Measurements from ENCODE around the gene NELFCD.
"Not testable (repeated sequence)": the region's sequence is repeated elsewhere in the genome, so short reads cannot be mapped to it uniquely, and the experiment has no call there.

Gene NELFCD, protein sequence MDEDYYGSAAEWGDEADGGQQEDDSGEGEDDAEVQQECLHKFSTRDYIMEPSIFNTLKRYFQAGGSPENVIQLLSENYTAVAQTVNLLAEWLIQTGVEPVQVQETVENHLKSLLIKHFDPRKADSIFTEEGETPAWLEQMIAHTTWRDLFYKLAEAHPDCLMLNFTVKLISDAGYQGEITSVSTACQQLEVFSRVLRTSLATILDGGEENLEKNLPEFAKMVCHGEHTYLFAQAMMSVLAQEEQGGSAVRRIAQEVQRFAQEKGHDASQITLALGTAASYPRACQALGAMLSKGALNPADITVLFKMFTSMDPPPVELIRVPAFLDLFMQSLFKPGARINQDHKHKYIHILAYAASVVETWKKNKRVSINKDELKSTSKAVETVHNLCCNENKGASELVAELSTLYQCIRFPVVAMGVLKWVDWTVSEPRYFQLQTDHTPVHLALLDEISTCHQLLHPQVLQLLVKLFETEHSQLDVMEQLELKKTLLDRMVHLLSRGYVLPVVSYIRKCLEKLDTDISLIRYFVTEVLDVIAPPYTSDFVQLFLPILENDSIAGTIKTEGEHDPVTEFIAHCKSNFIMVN

DNA sequence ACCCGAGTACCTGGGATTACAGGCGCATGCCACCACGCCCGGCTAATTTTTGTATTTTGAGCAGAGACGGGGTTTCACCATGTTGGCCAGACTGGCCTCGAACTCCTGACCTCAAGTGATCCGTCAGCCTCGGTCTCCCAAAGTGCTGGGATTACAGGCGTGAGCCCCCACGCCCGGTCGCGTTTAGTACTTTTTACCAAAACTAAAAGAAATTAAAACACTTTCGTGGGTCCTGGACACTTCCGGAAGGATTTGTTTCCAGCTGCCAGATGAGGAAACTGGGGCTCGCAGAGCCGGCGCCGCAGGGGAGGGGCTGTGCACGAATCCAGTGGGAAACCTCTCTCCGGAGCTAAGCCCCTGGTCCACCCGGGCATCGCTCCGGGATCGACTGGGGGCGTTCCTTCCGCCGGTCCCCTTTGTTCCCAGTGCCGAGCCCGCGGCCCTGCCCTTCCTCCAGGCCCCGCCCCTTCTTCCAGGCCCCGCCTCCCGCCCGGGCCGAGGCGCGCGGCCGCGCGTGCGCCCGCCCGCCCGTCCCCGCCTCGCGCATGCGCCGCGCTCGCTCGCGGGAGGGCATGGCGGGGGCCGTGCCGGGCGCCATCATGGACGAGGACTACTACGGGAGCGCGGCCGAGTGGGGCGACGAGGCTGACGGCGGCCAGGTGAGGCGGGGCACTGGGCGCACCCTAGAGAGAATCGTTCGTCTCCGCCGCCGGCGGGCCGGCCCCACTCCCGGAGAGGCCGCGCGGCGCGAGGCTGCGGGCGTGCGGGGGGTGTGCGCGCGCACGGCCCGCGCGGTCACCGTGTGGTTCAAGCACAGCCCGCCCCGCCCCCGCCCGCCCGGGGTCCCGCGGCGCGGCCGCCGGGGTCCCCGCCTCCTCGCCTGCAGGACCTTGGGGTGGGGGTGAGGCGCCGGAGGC lies at the start of gene NELFCD:
NELFCD (plus strand) TSS at position 546 of the 917 bp plus-strand sequence; CDS start at position 600, 54 bp downstream.
- intact Hi-C loops (cut with DNase I) = loop anchor here (5.0 to 10.0 kb wide), 2 partner anchors 51 to 106 kb away; partner anchors contain the start of gene ATP5F1E
- DNase-seq = peak; percentile 53 to 92 (median 84)

DNA sequence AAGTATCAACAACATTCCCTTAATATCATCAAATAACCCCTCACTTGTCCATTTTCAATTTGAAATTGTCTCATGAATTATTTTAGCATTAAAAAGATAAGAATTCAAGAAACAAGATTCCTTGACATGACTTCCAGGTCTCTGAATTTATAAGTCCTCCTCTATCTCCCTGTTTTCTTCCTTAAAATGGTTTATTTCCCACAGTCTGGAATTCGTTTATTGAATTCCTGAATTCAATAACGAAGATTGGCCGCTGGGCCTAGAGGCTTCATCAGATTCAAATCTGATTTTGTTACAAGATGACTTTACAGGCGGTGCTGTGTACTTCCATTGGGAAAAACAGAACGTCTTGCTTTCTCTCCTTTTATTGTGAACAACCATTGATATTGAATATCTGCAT lies 48.9 kb upstream of the NELFCD start:
- intact Hi-C loops (cut with DNase I) = no loop called here
- no peak for DNase-seq

DNA sequence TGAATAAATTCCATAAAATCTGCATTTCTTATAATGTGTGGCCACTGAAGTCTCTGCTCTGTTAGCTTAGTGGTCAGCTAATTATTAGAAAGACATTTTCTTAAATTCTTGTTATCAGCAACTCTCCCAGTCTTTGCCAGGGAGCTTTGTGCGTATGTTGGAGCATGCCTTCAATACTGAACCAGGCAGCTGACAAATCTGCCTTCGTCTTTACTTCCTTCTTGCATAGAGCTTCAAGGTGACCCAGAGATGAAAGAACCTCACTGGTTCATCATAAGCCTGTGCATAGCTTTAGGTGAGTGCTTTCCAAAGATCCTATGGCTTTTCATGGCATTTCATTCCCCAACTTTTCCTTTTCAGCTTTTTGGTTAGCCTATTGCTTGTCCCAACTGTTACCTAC lies 43.0 kb upstream of the NELFCD start:
- DNase-seq = no peak
- intact Hi-C loops (cut with DNase I) = no loop called here

DNA sequence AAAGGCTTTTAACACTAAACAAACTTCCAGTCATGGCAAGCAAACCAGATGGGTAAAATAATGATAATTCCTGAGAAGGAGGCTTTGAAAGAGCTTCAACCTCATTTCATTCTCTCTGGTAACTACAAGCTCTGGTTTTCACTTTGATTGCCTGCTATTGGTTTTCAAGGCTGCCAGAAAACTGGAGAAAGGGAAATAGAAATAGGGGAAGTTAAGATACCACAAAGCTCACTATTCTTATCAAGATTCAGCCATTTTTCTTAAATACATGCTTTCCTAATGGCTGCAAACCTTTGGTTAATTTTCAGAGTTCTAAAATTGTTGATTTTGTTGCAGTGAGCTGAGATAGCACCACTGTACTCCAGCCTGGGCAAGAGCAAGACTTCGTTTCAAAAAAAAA lies 42.5 kb upstream of the NELFCD start:
- no peak for DNase-seq
- intact Hi-C loops (cut with DNase I) = no loop called here

DNA sequence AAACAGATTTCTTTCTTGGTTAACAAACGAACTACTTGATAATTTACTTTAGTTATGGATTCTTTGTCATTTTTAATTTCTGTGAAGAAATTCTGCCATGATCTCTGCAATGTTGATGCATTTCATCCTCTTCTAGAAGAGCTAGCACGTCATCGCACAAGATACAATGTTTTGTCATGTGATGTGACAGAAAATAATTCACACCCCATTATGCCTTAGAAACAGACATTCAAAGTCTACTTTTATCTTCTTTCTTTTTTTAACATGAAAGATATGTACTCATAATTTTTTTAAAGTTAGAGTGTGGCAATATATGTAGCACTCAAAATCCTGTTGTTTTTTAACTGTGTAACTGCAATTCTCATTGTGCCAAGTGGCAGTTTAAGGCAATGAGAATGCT lies 39.6 kb upstream of the NELFCD start:
- intact Hi-C loops (cut with DNase I) = no loop called here
- DNase-seq = no peak

DNA sequence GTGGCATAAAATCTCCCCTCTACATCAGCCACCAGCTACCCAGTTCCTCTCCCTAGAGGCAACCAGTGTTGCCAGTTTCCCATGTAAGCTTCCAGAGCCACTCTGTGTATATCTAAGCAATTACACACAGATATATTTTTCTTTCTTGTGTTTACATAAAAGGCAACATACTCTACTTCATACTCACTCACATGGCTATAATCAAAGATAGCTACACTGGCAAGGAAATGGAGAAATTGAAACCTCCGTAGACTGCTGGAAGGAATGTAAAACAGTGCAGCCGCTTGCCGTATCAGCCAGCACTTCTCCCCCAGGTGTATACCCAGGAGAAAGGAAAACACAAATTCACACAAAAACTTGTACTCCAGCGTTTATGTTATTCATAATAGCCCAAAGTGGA lies 38.5 kb upstream of the NELFCD start:
- no peak for DNase-seq
- intact Hi-C loops (cut with DNase I) = no loop called here

DNA sequence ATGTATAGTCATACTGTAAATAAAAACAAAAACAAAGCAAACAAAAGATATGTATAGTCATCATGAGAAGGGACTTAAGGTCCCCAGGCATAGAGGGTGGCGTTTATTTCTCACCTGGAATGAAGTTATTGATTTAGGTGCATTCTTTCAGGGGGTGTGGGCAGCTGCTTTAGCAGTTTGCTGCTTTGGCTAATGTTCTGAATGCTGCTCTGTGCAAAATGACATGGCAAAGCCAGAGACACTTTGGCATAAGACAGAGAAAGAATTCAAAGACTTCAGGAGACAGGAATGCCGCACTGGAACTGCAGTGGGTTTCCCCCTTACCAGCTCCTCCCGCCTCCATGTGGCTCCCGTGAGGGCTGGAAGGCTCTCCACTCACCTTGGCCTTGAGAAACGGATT lies 36.4 kb upstream of the NELFCD start:
- no peak for DNase-seq
- intact Hi-C loops (cut with DNase I) = no loop called here

DNA sequence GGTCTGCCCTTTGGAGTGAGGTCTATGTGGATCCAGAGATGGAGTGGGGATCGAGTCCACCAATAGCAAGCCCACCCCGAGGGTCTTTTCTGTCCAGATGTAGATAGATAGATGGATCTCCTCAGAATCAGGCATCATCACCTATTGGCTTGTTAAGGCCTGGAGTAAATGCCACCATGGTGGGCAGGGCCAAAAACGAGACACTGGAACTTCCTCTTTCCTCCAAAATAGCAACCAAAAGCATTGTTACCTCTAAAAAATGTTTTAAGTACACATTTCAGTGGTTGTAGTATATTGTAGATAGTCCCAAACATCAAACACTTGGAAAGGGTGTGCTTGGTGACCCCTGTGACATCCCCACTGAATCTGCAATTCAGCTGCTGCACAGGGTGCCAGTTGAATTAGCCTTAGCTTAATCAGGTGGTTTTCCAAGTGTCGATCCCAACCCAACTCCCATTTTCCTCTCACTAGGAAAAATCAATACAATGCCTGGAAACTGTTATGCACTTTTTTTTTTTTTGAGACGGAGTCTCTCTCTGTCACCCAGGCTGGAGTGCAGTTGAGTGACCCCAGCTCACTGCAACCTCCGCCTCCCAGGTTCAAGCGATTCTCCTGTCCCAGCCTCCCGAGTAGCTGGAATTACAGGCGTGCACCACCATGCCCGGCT lies 35.0 kb upstream of the NELFCD start:
- intact Hi-C loops (cut with DNase I) = no loop called here

DNA sequence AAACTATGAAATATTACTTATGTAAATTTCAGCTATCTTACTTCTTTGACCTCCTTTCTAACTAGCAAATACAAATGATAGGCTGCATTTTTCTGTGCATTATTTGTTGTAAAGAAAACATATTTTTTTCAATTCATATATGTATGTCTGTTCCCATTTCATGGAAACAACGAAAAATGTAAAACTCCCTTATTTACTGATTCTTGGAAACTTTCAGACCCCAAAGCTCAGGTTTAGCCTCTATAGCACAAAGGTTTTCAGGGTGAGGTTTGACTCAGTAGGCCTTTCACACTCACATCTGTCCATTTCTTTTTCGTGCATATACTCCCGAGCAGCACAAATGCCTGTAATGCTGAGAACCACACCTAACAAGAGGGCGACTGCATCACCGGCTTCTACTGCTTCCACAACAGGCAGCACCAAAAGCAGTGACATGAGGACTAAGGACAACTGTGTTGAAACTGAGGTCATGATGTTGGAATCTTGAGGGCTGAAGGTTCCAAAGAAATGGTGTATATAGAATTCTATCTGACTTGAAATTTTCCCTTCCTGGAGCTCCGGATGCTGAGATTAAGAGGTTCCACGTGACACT lies 33.2 kb upstream of the NELFCD start:
- intact Hi-C loops (cut with DNase I) = not testable (repeated sequence)

More for the DNA sequence above, 35.0 kb upstream of the NELFCD start:
- DNase-seq = no peak

DNA sequence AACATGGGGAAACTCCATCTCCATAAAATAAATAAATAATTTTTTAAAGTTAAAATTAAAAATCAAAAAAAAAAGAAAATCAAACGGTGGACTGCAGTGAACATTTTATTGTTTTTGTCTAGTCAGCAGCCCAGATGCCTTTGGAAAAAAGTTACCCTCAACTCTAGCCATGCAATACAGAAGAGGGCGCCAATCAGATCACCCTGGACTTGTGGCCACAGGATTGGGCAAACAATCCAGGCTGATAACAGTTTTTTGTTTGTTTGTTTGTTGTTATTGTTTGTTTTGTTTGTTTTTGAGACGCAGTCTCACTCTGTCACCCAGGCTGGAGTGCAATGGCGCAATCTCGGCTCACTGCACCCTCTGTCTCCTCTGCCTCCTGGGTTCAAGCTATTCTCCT lies 30.5 kb upstream of the NELFCD start:
- no peak for DNase-seq
- intact Hi-C loops (cut with DNase I) = no loop called here

More for the DNA sequence above, 33.2 kb upstream of the NELFCD start:
- DNase-seq = not testable (repeated sequence)

DNA sequence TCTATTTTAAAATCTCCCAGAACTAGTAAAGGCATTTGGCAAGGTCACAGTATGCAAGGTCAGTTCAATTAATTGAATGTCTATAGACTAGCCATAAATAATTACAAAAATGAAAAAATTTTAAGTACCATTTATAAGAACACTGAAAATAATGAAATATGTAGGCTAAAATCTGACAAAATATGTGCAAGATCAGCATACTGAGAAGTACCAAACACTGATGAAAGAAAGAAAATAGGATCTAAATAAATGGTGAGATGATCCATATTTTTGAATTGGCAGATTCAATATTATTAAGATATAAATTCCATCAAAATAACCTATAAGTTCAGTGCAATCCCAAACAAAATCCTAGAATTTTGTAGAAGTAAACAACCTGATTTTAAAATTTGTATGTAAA lies 28.0 kb upstream of the NELFCD start:
- intact Hi-C loops (cut with DNase I) = no loop called here
- no peak for DNase-seq

DNA sequence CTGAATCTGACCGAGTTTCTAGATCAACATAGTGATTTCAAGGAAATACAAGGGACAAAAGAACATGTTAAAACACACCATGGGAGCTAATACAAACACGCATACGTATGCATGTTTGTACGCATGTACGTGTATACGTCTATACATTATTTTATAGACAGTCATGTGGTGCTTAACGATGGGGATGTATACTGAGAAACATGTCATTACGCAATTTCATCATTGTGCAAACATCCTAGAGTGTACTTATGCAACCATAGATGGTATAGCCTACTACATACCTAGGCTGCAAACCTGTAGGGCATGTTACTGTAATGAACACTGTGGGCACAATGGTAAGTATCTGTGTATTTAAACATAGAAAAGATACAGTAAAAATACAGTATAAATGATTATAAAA lies 25.0 kb upstream of the NELFCD start:
- intact Hi-C loops (cut with DNase I) = no loop called here
- no peak for DNase-seq

DNA sequence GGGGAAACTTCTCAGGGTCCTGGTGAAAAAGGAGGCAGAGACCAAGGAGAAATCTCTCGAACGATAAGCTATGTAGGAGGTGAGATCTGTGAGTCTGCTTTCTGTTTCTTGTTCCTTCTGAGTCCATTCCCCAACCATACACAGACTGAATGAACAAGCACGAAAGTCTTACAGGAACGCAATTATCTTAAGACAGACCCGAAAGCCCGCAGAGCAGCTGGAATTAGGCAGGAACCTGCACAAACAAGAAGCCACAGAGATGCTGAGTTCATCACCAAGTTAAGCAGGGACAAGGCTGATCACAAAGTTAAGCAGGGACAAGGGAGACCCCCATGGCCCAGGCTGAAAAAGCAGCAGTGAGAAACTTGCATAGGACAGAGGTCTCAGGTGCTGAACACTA lies 21.4 kb upstream of the NELFCD start:
- intact Hi-C loops (cut with DNase I) = no loop called here
- no peak for DNase-seq

DNA sequence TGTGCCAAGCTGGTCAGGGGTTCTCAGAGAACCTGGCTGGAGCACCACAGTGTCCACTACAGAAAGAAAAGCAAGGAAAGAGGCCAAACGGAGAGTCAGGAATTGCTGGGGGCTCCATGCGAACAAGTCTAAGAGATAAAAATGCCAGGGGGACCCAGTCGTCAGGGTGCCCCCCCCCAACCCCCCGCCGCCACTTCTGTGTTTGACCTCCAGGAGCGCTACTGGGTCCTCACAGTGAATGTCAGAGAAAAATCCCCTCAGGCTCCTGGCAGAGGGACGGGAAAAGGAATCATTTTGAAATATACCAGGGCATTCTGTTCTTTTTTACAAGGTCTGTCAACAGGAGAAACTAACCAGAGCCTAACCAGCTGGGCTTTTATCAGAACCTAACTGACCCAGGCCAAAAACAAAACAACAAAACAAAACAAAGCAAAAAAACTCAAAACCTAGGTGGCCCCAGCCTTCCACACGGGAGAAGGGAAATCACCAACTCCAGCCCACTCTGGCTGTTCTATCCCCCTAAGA lies 17.9 kb upstream of the NELFCD start:
- intact Hi-C loops (cut with DNase I) = no loop called here
- DNase-seq = no peak

DNA sequence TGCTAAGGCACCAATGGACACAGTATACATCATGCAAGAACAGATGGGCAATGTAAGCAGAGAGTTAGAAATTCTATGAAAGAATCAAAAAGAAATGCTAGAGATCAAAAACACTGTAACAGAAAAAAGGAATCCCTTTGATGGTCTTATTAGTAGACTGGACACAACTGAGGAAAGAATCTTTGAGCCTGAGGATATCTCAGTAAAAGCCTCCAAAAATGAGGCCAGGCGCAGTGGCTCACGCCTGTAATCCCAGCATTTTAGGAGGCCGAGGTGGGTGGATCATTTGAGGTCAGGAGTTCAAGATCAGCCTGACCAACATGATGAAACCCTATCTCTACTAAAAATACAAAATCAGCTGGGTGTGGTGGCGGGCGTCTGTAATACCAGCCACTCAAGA lies 17.1 kb upstream of the NELFCD start:
- intact Hi-C loops (cut with DNase I); DNase-seq: not testable (repeated sequence)

DNA sequence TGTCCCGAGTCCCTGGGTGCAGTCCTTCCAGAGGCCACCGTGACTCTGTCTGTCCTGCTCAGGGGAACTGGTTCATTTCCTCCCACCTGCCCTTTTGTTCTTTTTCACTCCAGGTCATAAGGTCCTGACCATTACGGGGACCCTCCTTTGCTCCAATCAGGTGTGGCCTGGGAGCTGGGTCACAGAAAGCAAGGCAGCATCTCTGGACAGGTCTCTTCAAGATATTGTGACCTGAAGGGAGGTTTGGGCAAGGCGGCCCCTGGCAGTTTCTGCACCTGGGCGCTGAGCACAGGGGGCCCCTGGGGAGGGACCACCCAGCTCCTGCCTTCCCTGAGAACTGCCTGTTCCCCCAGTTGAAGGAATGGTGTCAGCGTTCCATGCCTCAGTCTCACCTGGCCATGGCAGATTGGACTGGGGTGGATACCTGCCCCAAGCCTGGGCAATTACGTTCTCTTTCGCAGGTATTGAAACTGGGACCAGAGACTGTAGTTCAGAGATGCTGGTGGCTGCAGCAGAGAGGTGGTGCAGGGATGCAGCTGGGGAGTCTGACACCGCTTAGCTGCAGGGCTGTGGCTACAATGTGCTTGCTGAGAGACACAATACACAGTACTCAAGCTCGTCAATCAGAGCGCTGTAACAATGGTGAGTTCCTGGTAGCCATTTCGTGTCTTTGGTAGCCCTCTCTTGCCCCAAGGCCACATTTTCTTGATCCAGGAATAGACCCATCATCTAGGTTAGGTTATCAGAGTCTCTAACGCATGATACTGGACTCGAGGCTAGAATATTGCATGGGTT lies 15.6 kb upstream of the NELFCD start:
- DNase-seq = no peak
- intact Hi-C loops (cut with DNase I) = no loop called here

DNA sequence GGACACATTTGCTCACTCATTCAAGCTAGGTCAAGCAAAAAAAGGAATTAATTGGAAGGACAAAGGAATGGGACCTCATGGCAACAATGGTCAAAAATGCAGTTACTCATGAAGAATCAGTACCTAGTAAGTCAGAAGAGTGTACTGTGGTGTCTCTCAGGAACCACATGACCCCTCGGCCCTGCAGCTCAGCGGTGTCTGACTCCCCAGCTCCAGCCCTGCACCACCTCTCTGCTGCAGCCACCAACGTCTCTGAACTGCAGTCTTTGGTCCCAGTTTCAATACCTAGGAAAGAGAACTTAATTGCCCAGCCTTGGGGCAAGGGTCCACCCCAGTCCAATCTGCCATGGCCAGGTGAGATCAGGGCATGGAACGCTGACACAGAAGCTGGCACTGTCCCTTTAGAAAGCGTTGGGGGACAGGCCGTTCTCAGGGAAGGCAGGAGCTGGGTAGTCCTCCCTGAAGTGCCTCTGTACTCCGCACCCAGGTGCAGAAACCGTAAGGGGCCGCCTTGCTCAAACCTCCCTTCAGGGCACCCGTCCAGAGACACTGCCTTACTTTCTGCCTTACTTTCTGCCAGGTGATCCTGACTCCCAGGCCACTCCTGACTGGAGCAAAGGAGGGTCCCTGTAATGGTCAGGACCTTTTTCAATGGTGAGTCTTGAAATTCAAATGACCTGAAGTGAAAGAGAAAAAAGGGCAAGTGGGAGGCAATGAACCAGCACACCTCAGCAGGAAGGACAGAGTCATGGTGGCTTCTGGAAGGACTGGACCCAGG lies 13.2 kb upstream of the NELFCD start:
- intact Hi-C loops (cut with DNase I) = no loop called here
- no peak for DNase-seq
